PC-9 (cell line): ENCODE data around the gene RAI2. TPM values are rescaled to one million over a fixed set of nuclear protein-coding genes. Genes with fewer than 3 reads are reported as not detected.

ENCODE experiments used
- BruUV-seq: library from RNA; stranded (reverse); fragments of 400-500 nt; replicated peaks from 2 replicates; lab custom pipeline; 2021; lab: Mats Ljungman, UMichigan
- CTCF ChIA-PET: fragments of 300-600 bp; sonication (Branson Sonifier 250); formaldehyde crosslinking; loops from one replicate; lab custom pipeline; 2022; ENCODE audit warnings: antibody characterized with exemption; lab: Charles Lee
- POLR2A ChIA-PET: fragments of 300-600 bp; sonication (Branson Sonifier 250); formaldehyde crosslinking; loops from one replicate; lab custom pipeline; 2022; ENCODE audit warnings: antibody characterized with exemption; ENCODE audit not compliant: unreplicated experiment; lab: Charles Lee
- DNase-seq, 2 experiments: peaks; one replicate each; pipeline versions ENCODE4 v3.0.0 to v3.0.0-alpha.2; 2015 to 2022; ENCODE audit warnings: mixed read lengths in 1 of 2
- H2AFZ ChIP-seq: fragments of 200-600 bp; sonication (generic); 2 replicates; pipeline ENCODE4 v1.8.1; 2017; ENCODE audit warnings: antibody characterized with exemption
- H3F3A ChIP-seq: fragments of 200-600 bp; sonication (generic); 2 replicates; pipeline ENCODE4 v1.8.1; 2017; ENCODE audit warnings: antibody characterized with exemption, mild to moderate bottlenecking, low read depth; ENCODE audit not compliant: insufficient read depth
- H3K27ac ChIP-seq: fragments of 200-600 bp; sonication (generic); 2 replicates; pipeline ENCODE4 v1.6.1; 2016; ENCODE audit warnings: mixed run types
- H3K27me3 ChIP-seq: fragments of 200-600 bp; sonication (generic); 2 replicates; pipeline ENCODE4 v1.6.1; 2016; ENCODE audit warnings: low read depth, mixed run types; ENCODE audit not compliant: insufficient read depth
- H3K36me3 ChIP-seq: fragments of 200-600 bp; sonication (generic); 2 replicates; pipeline ENCODE4 v1.6.1; 2016; ENCODE audit warnings: low read depth, mixed run types
- H3K4me1 ChIP-seq: fragments of 200-600 bp; sonication (generic); replicated peaks from 2 replicates; pipeline ENCODE4 v1.6.1; 2016; ENCODE audit warnings: mixed run types; ENCODE audit not compliant: insufficient read depth
- H3K4me2 ChIP-seq: fragments of 200-600 bp; sonication (generic); 2 replicates; pipeline ENCODE4 v1.6.1; 2017; ENCODE audit warnings: mixed run types
- H3K4me3 ChIP-seq: fragments of 200-600 bp; sonication (generic); 2 replicates; pipeline ENCODE4 v1.6.1; 2016; ENCODE audit warnings: mixed run types
- H3K79me2 ChIP-seq: fragments of 200-600 bp; sonication (generic); 2 replicates; pipeline ENCODE4 v1.6.1; 2017; ENCODE audit warnings: low read depth, mixed run types
- H3K9me2 ChIP-seq: fragments of 200-600 bp; sonication (generic); 2 replicates; pipeline ENCODE4 v1.8.1; 2017; ENCODE audit warnings: mild to moderate bottlenecking; ENCODE audit not compliant: insufficient read depth
- H3K9me3 ChIP-seq: fragments of 200-600 bp; sonication (generic); 2 replicates; pipeline ENCODE4 v1.8.1; 2016; ENCODE audit warnings: low read depth; ENCODE audit not compliant: insufficient read depth
- H4K20me1 ChIP-seq: fragments of 200-600 bp; sonication (generic); 2 replicates; pipeline ENCODE4 v1.8.1; 2017; ENCODE audit not compliant: insufficient read depth
- EZH2 ChIP-seq: fragments of 200-600 bp; sonication (generic); IDR thresholded peaks from 2 replicates; pipeline ENCODE4 v1.8.0; 2017; ENCODE audit warnings: antibody characterized with exemption, low read depth
- intact Hi-C: fragments of 100-400 bp; cut with micrococcal nuclease; formaldehyde crosslinking; loops from one replicate; pipeline ENCODE4 v1.10.0; 2022; ENCODE audit not compliant: unreplicated experiment
- total RNA-seq: library from RNA; stranded (reverse); gene quantifications from 2 replicates; pipeline ENCODE4 v1.2.3, GENCODE V29; 2021
- TF ChIP-seq, protein P1 (sequence below): fragments of 200-600 bp; sonication (generic); conservative IDR thresholded peaks from 2 replicates; pipeline ENCODE4 v1.6.1; 2017; ENCODE audit warnings: mixed run types, antibody characterized with exemption, mild to moderate bottlenecking, moderate library complexity

RAI2 gene
- total RNA-seq, 1 experiment from 2014 or later = not detected

DNA sequence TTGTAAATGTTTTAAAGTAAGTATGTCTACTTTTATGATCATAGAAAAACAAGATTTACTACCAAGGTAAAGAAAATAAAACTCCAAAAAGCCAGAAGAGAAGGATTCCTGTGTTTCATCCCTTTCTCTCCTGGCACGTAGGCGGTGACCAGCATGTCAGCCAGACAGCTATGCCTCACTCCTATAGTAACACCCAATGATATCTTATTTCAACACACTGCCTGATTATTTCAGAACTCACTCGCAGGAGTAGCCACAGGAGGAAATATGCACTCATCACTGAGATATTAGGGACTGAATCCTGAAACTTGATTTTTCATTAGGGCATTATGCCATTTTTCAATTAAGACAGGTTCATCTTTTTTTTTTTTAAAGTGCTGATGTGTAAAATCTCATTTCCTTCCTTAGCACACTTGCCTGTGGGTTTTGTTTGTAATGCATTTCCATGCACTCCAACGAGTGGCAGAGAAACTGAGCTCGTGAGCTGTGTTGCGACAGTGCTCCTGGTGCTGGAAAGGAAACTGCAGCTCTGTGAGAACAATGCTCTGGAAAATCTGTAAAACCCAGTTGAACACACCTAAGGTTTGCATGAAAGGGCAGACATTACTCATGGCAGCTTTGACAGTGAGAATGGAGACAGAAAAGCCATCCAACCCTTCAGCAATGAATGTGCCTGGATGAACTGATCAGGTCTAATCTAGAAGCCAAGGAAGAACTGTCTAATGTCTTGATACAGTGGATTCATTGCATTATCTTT is 18.2 kb downstream of the RAI2 start:
- Histone ChIP-seq H3K4me3 (no peak overlapping the region), H4K20me1 (no peaks in the 10 kb centered on the region), H3K9me3 (no peaks in the 10 kb centered on the region), H3K79me2 (no peaks in the 10 kb centered on the region), H3K36me3 (no peaks in the 10 kb centered on the region), H3K27me3 (peaks cover 15% of the 10 kb centered on the region; the same call in 1 of the 2 replicates), H3K27ac (no peak overlapping the region), H3K4me2 (no peak overlapping the region), H2AFZ (no peak overlapping the region), H3F3A (no peaks in the 10 kb centered on the region), H3K4me1 (no peaks in the 10 kb centered on the region), H3K9me2 (no peaks in the 10 kb centered on the region)
- TF ChIP-seq EZH2 = no peak
- TF ChIP-seq, protein P1, sequence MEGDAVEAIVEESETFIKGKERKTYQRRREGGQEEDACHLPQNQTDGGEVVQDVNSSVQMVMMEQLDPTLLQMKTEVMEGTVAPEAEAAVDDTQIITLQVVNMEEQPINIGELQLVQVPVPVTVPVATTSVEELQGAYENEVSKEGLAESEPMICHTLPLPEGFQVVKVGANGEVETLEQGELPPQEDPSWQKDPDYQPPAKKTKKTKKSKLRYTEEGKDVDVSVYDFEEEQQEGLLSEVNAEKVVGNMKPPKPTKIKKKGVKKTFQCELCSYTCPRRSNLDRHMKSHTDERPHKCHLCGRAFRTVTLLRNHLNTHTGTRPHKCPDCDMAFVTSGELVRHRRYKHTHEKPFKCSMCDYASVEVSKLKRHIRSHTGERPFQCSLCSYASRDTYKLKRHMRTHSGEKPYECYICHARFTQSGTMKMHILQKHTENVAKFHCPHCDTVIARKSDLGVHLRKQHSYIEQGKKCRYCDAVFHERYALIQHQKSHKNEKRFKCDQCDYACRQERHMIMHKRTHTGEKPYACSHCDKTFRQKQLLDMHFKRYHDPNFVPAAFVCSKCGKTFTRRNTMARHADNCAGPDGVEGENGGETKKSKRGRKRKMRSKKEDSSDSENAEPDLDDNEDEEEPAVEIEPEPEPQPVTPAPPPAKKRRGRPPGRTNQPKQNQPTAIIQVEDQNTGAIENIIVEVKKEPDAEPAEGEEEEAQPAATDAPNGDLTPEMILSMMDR = no peak
- no peak for DNase-seq
- intact Hi-C loops = no loop called here
- BruUV-seq = no TSS peak
- ChIA-PET CTCF (no interaction called here), POLR2A (no interaction called here)

DNA sequence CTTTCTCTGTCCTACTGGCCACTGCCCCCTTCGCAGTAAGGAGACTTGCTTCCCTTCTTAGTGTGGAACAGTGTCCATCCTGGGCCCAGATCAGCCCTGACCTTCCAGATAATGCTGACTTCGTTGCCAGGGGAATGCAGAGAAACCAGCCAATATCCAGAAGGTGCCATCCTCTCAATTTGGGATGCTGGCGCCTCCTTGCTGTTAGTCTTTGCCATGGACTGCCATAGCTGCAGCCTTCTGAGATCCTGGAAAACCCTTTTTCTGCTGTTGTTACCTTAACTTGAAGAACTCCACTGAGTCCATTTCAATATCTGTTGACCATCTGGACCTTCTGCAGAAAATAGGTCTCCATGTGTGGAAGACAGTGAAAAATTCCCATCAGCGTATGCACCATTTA is 21.8 kb downstream of the RAI2 start:
- POLR2A ChIA-PET = no interaction called here
- no peak for TF ChIP-seq EZH2
- TF ChIP-seq, protein P1 = no peak
- CTCF ChIA-PET = no interaction called here
- Histone ChIP-seq H4K20me1 (no peaks in the 10 kb centered on the region), H3K4me3 (no peak overlapping the region), H3F3A (no peaks in the 10 kb centered on the region), H3K9me3 (no peaks in the 10 kb centered on the region), H3K79me2 (no peaks in the 10 kb centered on the region), H3K4me2 (no peak overlapping the region), H3K36me3 (no peaks in the 10 kb centered on the region), H3K27ac (no peak overlapping the region), H2AFZ (no peak overlapping the region), H3K4me1 (no peaks in the 10 kb centered on the region), H3K9me2 (no peaks in the 10 kb centered on the region), H3K27me3 (peaks cover 27% of the 10 kb centered on the region)
- intact Hi-C loops = no loop called here
- BruUV-seq = no TSS peak
- DNase-seq = no peak

DNA sequence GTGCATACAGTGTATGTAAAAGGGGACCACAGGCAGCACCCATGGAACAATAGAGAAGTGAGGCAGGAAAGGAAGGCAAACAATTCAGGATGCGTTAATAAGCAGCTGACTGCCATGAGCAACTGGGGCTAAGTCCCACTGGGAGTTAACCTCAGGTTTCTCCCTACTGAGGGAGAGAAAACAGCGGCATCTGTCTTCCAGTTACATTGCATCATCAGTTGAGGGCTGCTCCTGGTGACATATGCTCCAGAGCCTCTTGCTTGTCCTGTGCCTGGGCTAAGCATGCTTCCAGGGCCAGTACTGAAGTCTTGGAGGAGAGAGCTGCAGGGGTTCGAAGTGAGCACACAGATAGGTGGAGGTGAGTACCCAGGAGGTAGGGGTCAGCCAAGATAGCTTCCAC is 24.3 kb downstream of the RAI2 start:
- Histone ChIP-seq H4K20me1 (no peaks in the 10 kb centered on the region), H3K27ac (no peak overlapping the region), H3K79me2 (no peaks in the 10 kb centered on the region), H3K4me1 (no peaks in the 10 kb centered on the region), H3K4me2 (no peak overlapping the region), H3K27me3 (peaks cover 48% of the 10 kb centered on the region), H3K9me3 (no peaks in the 10 kb centered on the region), H3F3A (no peaks in the 10 kb centered on the region), H3K36me3 (no peaks in the 10 kb centered on the region), H3K9me2 (no peaks in the 10 kb centered on the region), H2AFZ (no peak overlapping the region), H3K4me3 (no peak overlapping the region)
- intact Hi-C loops = no loop called here
- BruUV-seq = no TSS peak
- CTCF ChIA-PET = no interaction called here
- POLR2A ChIA-PET = no interaction called here
- TF ChIP-seq EZH2 = no peak
- TF ChIP-seq, protein P1 = no peak
- DNase-seq = no peak
